MG63 (cell line): ENCODE data around the gene TUBGCP2. TPM values are rescaled to one million over a fixed set of nuclear protein-coding genes. Genes with fewer than 3 reads are reported as not detected.

Experiments used
- DNase-seq: peaks from one replicate; pipeline ENCODE4 v3.0.0-alpha.2; 2020
- H3K27me3 ChIP-seq: fragments of 250-450 bp; sonication (Bioruptor Pico); 2 replicates; pipeline ENCODE4 v1.5.1; 2020; ENCODE audit warnings: mild to moderate bottlenecking, moderate library complexity
- H3K36me3 ChIP-seq: fragments of 250-450 bp; sonication (Bioruptor Pico); 2 replicates; pipeline ENCODE4 v1.5.1; 2020; ENCODE audit warnings: mild to moderate bottlenecking, moderate library complexity
- H3K4me3 ChIP-seq: fragments of 250-450 bp; sonication (Bioruptor Pico); 2 replicates; pipeline ENCODE4 v1.5.1; 2020; ENCODE audit warnings: mild to moderate bottlenecking, moderate library complexity
- H3K9me3 ChIP-seq: fragments of 250-450 bp; sonication (Bioruptor Pico); 2 replicates; pipeline ENCODE4 v1.5.1; 2020; ENCODE audit warnings: mild to moderate bottlenecking, moderate library complexity
- total RNA-seq: library from RNA; depleted of rRNA; stranded (reverse); fragments of >200 nt; shearing (Covaris generic); gene quantifications from 2 replicates; pipeline ENCODE4 v1.2.3, GENCODE V29; 2014; ENCODE audit warnings: low replicate concordance

TUBGCP2 gene
- total RNA-seq, 1 experiment from 2014 or later, result 80.8 TPM

- no peak for DNase-seq
- peaks cover 9% of the 10 kb centered on the region for H3K36me3 ChIP-seq
- H3K9me3 ChIP-seq, result no peaks in the 10 kb centered on the region
- H3K4me3 ChIP-seq, result no peak overlapping the region
- no peaks in the 10 kb centered on the region for H3K27me3 ChIP-seq
Measured at GRCh38 chr10:133279326-133280226, 29.1 kb downstream of the TUBGCP2 start.

- H3K27me3 ChIP-seq, result no peaks in the 10 kb centered on the region
- peaks cover 6% of the 10 kb centered on the region for H3K36me3 ChIP-seq
- no peaks in the 10 kb centered on the region for H3K9me3 ChIP-seq
- no peak overlapping the region for H3K4me3 ChIP-seq
- no peak for DNase-seq
Measured at GRCh38 chr10:133278577-133279265, 30.0 kb downstream of the TUBGCP2 start.

- Histone ChIP-seq H3K36me3 (peaks cover 5% of the 10 kb centered on the region), H3K4me3 (no peak overlapping the region), H3K27me3 (no peaks in the 10 kb centered on the region), H3K9me3 (no peaks in the 10 kb centered on the region)
- DNase-seq, result no peak
Measured at GRCh38 chr10:133277993-133278576, 30.6 kb downstream of the TUBGCP2 start.

- DNase-seq, result no peak
- Histone ChIP-seq H3K27me3 (no peaks in the 10 kb centered on the region), H3K9me3 (no peaks in the 10 kb centered on the region), H3K36me3 (peaks cover 5% of the 10 kb centered on the region; the same call in 1 of the 2 replicates), H3K4me3 (no peak overlapping the region)
Measured at GRCh38 chr10:133277277-133277992, 31.2 kb downstream of the TUBGCP2 start.

- no peaks in the 10 kb centered on the region for H3K9me3 ChIP-seq
- no peak for DNase-seq
- H3K4me3 ChIP-seq, result no peak within 1 kb of the TSS
- no peaks in the 10 kb centered on the region for H3K27me3 ChIP-seq
- peaks cover under 1% of the 10 kb centered on the region; the same call in 1 of the 2 replicates for H3K36me3 ChIP-seq
Measured at GRCh38 chr10:133276435-133277201, 32.1 kb downstream of the TUBGCP2 start, which contains the start of gene ADAM8. Gene ADAM8, minus strand, starts transcription at chr10:133276868. Its CDS starts 51 bp downstream, at chr10:133276817.

GRCh38 chr10:133276100-133276434 is 32.6 kb downstream of the TUBGCP2 start:
- no peak for DNase-seq
- H3K36me3 ChIP-seq, result no peaks in the 10 kb centered on the region
- no peak overlapping the region for H3K4me3 ChIP-seq
- H3K9me3 ChIP-seq, result no peaks in the 10 kb centered on the region
- no peaks in the 10 kb centered on the region for H3K27me3 ChIP-seq

- H3K36me3 ChIP-seq, result no peaks in the 10 kb centered on the region
- H3K4me3 ChIP-seq, result no peak overlapping the region
- DNase-seq, result no peak
- no peaks in the 10 kb centered on the region for H3K27me3 ChIP-seq
- no peaks in the 10 kb centered on the region for H3K9me3 ChIP-seq
Measured at GRCh38 chr10:133275684-133276092, 33.0 kb downstream of the TUBGCP2 start.

- Histone ChIP-seq H3K27me3 (no peaks in the 10 kb centered on the region), H3K4me3 (no peak overlapping the region), H3K9me3 (no peaks in the 10 kb centered on the region), H3K36me3 (no peaks in the 10 kb centered on the region)
- DNase-seq, result no peak
Measured at GRCh38 chr10:133274751-133275683, 33.7 kb downstream of the TUBGCP2 start.

GRCh38 chr10:133273534-133274143 is 35.0 kb downstream of the TUBGCP2 start:
- no peak for DNase-seq
- H3K9me3 ChIP-seq, result no peaks in the 10 kb centered on the region
- no peak overlapping the region for H3K4me3 ChIP-seq
- H3K36me3 ChIP-seq, result no peaks in the 10 kb centered on the region
- no peaks in the 10 kb centered on the region for H3K27me3 ChIP-seq

- no peak overlapping the region for H3K4me3 ChIP-seq
- H3K9me3 ChIP-seq, result no peaks in the 10 kb centered on the region
- no peak for DNase-seq
- H3K27me3 ChIP-seq, result no peaks in the 10 kb centered on the region
- H3K36me3 ChIP-seq, result no peaks in the 10 kb centered on the region
Measured at GRCh38 chr10:133272964-133273420, 35.7 kb downstream of the TUBGCP2 start.

- no peak overlapping the region for H3K4me3 ChIP-seq
Measured at GRCh38 chr10:133272301-133272963, 36.2 kb downstream of the TUBGCP2 start.

GRCh38 chr10:133271521-133272300 is 37.0 kb downstream of the TUBGCP2 start:
- no peak for DNase-seq
- no peaks in the 10 kb centered on the region for H3K9me3 ChIP-seq
- H3K27me3 ChIP-seq, result no peaks in the 10 kb centered on the region

More at GRCh38 chr10:133272301-133272963, 36.2 kb downstream of the TUBGCP2 start:
- H3K27me3 ChIP-seq, result no peaks in the 10 kb centered on the region
- no peaks in the 10 kb centered on the region for H3K36me3 ChIP-seq
- H3K9me3 ChIP-seq, result no peaks in the 10 kb centered on the region
- no peak for DNase-seq

GRCh38 chr10:133270773-133271297 is 37.8 kb downstream of the TUBGCP2 start:
- Histone ChIP-seq H3K27me3 (no peaks in the 10 kb centered on the region), H3K36me3 (no peaks in the 10 kb centered on the region), H3K4me3 (no peak overlapping the region), H3K9me3 (no peaks in the 10 kb centered on the region)
- no peak for DNase-seq

More at GRCh38 chr10:133271521-133272300, 37.0 kb downstream of the TUBGCP2 start:
- Histone ChIP-seq H3K36me3 (no peaks in the 10 kb centered on the region), H3K4me3 (no peak overlapping the region)
